GM10248 (cell line): ENCODE data around the gene PDE6D.
"Not testable (repeated sequence)": the region's sequence is repeated elsewhere in the genome, so short reads cannot be mapped to it uniquely, and the experiment has no call there.

Experiments
- CTCF ChIA-PET: fragments of 300-600 bp; sonication (Branson Sonifier 250); formaldehyde crosslinking; extraction: SDS; loops from one replicate; lab custom pipeline; 2021; ENCODE audit warnings: antibody characterized with exemption; lab: Yijun Ruan, JAX
- POLR2A ChIA-PET: fragments of 350-650 bp; sonication (Branson Sonifier 250); formaldehyde crosslinking; extraction: SDS; loops from one replicate; lab custom pipeline; 2020; ENCODE audit warnings: antibody characterized with exemption; lab: Yijun Ruan, JAX
- DNase-seq: peaks from one replicate; pipeline ENCODE4 v3.0.0; 2012; ENCODE audit errors: extremely low spot score
- TF ChIP-seq, protein P1 (sequence below): IDR thresholded peaks from 2 replicates; pipeline ENCODE4 v1.5.1; 2012; ENCODE audit warnings: mild to moderate bottlenecking, low read depth; ENCODE audit errors: extremely low read depth, missing control alignments, control extremely low read depth

Gene PDE6D

GRCh38 chr2:231715499-231715837, 65.6 kb downstream of the PDE6D start:
- no peak for DNase-seq
- TF ChIP-seq, protein P1, sequence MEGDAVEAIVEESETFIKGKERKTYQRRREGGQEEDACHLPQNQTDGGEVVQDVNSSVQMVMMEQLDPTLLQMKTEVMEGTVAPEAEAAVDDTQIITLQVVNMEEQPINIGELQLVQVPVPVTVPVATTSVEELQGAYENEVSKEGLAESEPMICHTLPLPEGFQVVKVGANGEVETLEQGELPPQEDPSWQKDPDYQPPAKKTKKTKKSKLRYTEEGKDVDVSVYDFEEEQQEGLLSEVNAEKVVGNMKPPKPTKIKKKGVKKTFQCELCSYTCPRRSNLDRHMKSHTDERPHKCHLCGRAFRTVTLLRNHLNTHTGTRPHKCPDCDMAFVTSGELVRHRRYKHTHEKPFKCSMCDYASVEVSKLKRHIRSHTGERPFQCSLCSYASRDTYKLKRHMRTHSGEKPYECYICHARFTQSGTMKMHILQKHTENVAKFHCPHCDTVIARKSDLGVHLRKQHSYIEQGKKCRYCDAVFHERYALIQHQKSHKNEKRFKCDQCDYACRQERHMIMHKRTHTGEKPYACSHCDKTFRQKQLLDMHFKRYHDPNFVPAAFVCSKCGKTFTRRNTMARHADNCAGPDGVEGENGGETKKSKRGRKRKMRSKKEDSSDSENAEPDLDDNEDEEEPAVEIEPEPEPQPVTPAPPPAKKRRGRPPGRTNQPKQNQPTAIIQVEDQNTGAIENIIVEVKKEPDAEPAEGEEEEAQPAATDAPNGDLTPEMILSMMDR = no peak
- ChIA-PET CTCF (interaction anchor here (0.8 to 12.1 kb wide), 30 partner anchors 9 to 198 kb away, joined by 3 to 531 read pairs (median 10); partner anchors contain the start of gene COPS7B), POLR2A (interaction anchor here (1.7 to 4.0 kb wide), 4 partner anchors 9 to 111 kb away, joined by 5 to 31 read pairs (median 10); no protein-coding TSS in a partner anchor)

DNA sequence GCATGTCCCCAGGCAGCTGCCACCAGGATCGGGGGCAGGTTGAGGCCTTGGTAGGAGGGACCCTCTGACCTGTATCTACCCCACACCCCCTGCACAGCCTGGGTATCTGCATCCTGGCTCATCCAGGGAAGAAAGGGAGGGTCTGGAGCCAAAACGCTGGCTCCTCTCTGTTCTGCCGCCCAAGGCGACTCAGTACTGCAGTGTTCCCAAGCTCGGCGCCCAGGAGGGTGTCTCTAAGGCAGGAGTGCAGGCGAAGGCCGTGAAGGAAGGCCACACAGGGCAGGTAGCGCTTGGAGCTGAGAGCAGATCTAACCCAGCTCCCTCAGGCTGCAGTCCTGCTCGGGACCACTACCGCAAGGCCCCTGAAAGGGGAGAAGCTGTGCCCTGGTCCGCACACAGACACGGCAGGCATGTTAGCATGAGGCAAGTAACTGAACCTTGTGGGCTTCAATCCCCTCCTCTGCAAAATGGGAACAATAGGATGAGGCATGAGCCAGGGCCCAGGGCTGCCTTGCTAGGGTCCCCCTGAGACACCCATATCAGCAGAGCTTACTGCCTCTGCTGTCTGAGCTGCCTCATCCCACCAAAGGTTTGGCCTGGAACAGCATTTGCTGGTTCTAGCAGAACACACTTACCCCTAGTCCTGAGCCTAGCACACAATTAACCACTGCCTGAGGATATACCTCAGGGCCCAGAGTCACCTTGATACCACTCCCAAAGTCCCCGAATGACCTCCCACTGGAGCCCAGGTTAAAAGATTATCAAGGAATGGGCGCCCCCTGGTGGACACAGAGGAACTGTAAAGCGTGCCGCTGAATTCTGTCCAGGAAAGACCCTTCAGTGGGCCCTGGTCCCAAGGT, 66.2 kb downstream of the PDE6D start:
- TF ChIP-seq, protein P1 = peak; percentile 73
- POLR2A ChIA-PET = interaction anchor here (1.2 to 4.0 kb wide), 8 partner anchors 10 to 110 kb away, joined by 3 to 31 read pairs (median 10); no protein-coding TSS in a partner anchor
- CTCF ChIA-PET = interaction anchor here (0.7 to 12.1 kb wide), 57 partner anchors 8 to 197 kb away, joined by 3 to 531 read pairs (median 6); partner anchors contain the start of genes COPS7B and TEX44
- peak; percentile 66 for DNase-seq

- TF ChIP-seq, protein P1 = peak; percentile 95
- peak; percentile 76 for DNase-seq
- ChIA-PET CTCF (interaction anchor here (0.6 to 12.1 kb wide), 57 partner anchors 7 to 233 kb away, joined by 3 to 531 read pairs (median 5); partner anchors contain the start of genes COPS7B and TEX44), POLR2A (interaction anchor here (0.5 to 4.0 kb wide), 12 partner anchors 11 to 518 kb away, joined by 3 to 31 read pairs (median 5); partner anchors contain the start of gene NCL)
Observed at GRCh38 chr2:231713730-231714638, 67.1 kb downstream of the PDE6D start.

- ChIA-PET CTCF (interaction anchor here (0.6 to 12.1 kb wide), 33 partner anchors 9 to 232 kb away, joined by 3 to 531 read pairs (median 9); partner anchors contain the start of genes COPS7B and TEX44), POLR2A (interaction anchor here (0.5 to 4.0 kb wide), 9 partner anchors 14 to 518 kb away, joined by 3 to 31 read pairs (median 5); partner anchors contain the start of gene NCL)
- DNase-seq = not testable (repeated sequence)
Observed at GRCh38 chr2:231713406-231713729, 67.7 kb downstream of the PDE6D start.

DNA sequence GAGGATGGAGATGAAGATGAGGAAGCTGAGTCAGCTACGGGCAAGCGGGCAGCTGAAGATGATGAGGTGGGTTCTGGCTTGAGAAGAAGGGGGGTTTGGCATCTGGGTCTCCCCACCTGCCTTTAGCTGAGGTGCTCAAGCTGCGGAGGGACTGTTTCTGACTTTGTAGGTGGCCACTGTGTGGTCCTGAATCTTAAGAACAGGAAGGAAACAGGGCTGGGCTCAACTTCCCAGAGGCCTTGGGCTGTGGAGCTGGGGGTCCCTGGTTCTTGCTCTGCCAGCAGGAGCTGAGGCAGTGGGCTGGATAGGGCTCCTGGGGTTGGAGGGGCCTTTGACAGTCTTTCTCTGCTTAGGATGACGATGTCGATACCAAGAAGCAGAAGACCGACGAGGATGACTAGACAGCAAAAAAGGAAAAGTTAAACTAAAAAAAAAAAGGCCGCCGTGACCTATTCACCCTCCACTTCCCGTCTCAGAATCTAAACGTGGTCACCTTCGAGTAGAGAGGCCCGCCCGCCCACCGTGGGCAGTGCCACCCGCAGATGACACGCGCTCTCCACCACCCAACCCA, 68.5 kb downstream of the PDE6D start:
- not testable (repeated sequence) for DNase-seq
- ChIA-PET POLR2A (interaction anchor here (0.9 to 4.0 kb wide), 5 partner anchors 22 to 248 kb away, joined by 3 to 31 read pairs (median 4); partner anchors contain the start of gene NCL), CTCF (interaction anchor here (1.5 to 12.1 kb wide), 6 partner anchors 10 to 147 kb away, joined by 3 to 531 read pairs (median 58); no protein-coding TSS in a partner anchor)

GRCh38 chr2:231711677-231712450, 69.2 kb downstream of the PDE6D start:
- POLR2A ChIA-PET = interaction anchor here (0.9 to 4.0 kb wide), 6 partner anchors 21 to 99 kb away, joined by 3 to 31 read pairs (median 4); no protein-coding TSS in a partner anchor
- DNase-seq = no peak
- CTCF ChIA-PET = interaction anchor here (1.4 to 12.1 kb wide), 5 partner anchors 9 to 110 kb away, joined by 3 to 531 read pairs (median 56); no protein-coding TSS in a partner anchor
- TF ChIP-seq, protein P1 = no peak
